ENCODE measurements around the gene C6orf132.
A peak's percentile ranks its signal among the peaks of the same experiment; 100 is the strongest.
"Not testable (repeated sequence)": the region's sequence is repeated elsewhere in the genome, so short reads cannot be mapped to it uniquely, and the experiment has no call there.

The C6orf132 gene

GRCh38 chr6:42152528-42153213 is 10.3 kb upstream of the C6orf132 start:
- not testable (repeated sequence) for H3K36me3 ChIP-seq (ENCODE audit: control insufficient read depth in 2 of 2, insufficient read depth in 1 of 2, low read length in 2 of 2)
- 0 out of 2 replicates have a peak, but pooled peaks have one; percentile 47 for TF ChIP-seq ZNF664 (tag by site-specific recombination; IDR thresholded peaks at IDR 0.05)
- TF ChIP-seq ZNF768 (tag by site-specific recombination; IDR thresholded peaks at IDR 0.05) = peak; percentile 87; the same call in 1 of the 2 replicates
- CTCF ChIA-PET = interaction anchor here (2.4 kb wide), 1 partner anchor 15 kb away, joined by 5 read pairs; no protein-coding TSS in a partner anchor

GRCh38 chr6:42152024-42152423 is 9.6 kb upstream of the C6orf132 start:
- H3K4me3 ChIP-seq (ENCODE audit: low read depth, low read length) = no peak overlapping the region
- POLR2A ChIA-PET = interaction anchor here (0.6 to 0.9 kb wide), 2 partner anchors 101 to 549 kb away, joined by 3 read pairs; no protein-coding TSS in a partner anchor
- no peak overlapping the region for H3K27ac ChIP-seq (ENCODE audit: extremely low read depth, low read depth, low read length)
- CTCF ChIA-PET = interaction anchor here (0.6 to 2.4 kb wide), 2 partner anchors 14 to 15 kb away, joined by 3 to 5 read pairs; no protein-coding TSS in a partner anchor
- H3K4me1 ChIP-seq (ENCODE audit: control insufficient read depth, insufficient read depth, low read length) = peaks cover 3% of the 10 kb centered on the region
- no peaks in the 10 kb centered on the region for H3K36me3 ChIP-seq (ENCODE audit: control insufficient read depth in 2 of 2, insufficient read depth in 1 of 2, low read length in 2 of 2)
- H3K9me3 ChIP-seq (ENCODE audit: control insufficient read depth, insufficient read depth, low read depth, low read length) = no peaks in the 10 kb centered on the region
- TF ChIP-seq ZNF621 (tag by site-specific recombination; IDR thresholded peaks at IDR 0.05) (no peak), CTCF (tag by site-specific recombination; IDR thresholded peaks at IDR 0.05) (no peak), HOXC10 (CRISPR knock-in tag; IDR thresholded peaks at IDR 0.05) (no peak), ZNF140 (tag by site-specific recombination; IDR thresholded peaks at IDR 0.05) (peak; percentile 41; the same call in 1 of the 2 replicates), ZNF549 (tag by site-specific recombination; IDR thresholded peaks at IDR 0.05) (no peak), ZEB2 (tag by site-specific recombination; IDR thresholded peaks at IDR 0.05) (no peak), ZNF654 (tag by site-specific recombination; IDR thresholded peaks at IDR 0.05; ENCODE audit: low read depth) (no peak), REST (tag by site-specific recombination; IDR thresholded peaks at IDR 0.05) (no peak)

More at GRCh38 chr6:42152528-42153213, 10.3 kb upstream of the C6orf132 start:
- H3K27ac ChIP-seq (ENCODE audit: extremely low read depth, low read depth, low read length); H3K4me3 ChIP-seq (ENCODE audit: low read depth, low read length); H3K4me1 ChIP-seq (ENCODE audit: control insufficient read depth, insufficient read depth, low read length); POLR2A ChIA-PET; H3K9me3 ChIP-seq (ENCODE audit: control insufficient read depth, insufficient read depth, low read depth, low read length): not testable (repeated sequence)

- H3K36me3 ChIP-seq (ENCODE audit: control insufficient read depth in 2 of 2, insufficient read depth in 1 of 2, low read length in 2 of 2) = no peaks in the 10 kb centered on the region
- ChIA-PET CTCF (interaction anchor here (2.4 kb wide), 1 partner anchor 17 kb away, joined by 5 read pairs; no protein-coding TSS in a partner anchor), POLR2A (no interaction called here)
- H3K9me3 ChIP-seq (ENCODE audit: control insufficient read depth, insufficient read depth, low read depth, low read length) = no peaks in the 10 kb centered on the region
- no peak overlapping the region for H3K4me3 ChIP-seq (ENCODE audit: low read depth, low read length)
- H3K27ac ChIP-seq (ENCODE audit: extremely low read depth, low read depth, low read length) = no peak overlapping the region
- H3K4me1 ChIP-seq (ENCODE audit: control insufficient read depth, insufficient read depth, low read length) = peaks cover 3% of the 10 kb centered on the region
- TF ChIP-seq PRDM6 (tag by site-specific recombination; IDR thresholded peaks at IDR 0.05) (no peak), ZNF132 (tag by site-specific recombination; IDR thresholded peaks at IDR 0.05; ENCODE audit: borderline replicate concordance) (no peak), ZNF302 (tag by site-specific recombination; IDR thresholded peaks at IDR 0.05; ENCODE audit: low read depth) (no peak), ZNF394 (tag by site-specific recombination; IDR thresholded peaks at IDR 0.05; ENCODE audit: borderline replicate concordance) (no peak), ZNF449 (tag by site-specific recombination; IDR thresholded peaks at IDR 0.05) (no peak), ZNF555 (tag by site-specific recombination; conservative IDR thresholded peaks at IDR 0.05) (no peak), ZBTB48 (tag by site-specific recombination; IDR thresholded peaks at IDR 0.05) (no peak), ZIC2 (tag by site-specific recombination; IDR thresholded peaks at IDR 0.05) (no peak), IKZF3 (tag by site-specific recombination; IDR thresholded peaks at IDR 0.05) (no peak), KLF17 (tag by site-specific recombination; IDR thresholded peaks at IDR 0.05) (no peak), KLF8 (tag by site-specific recombination; IDR thresholded peaks at IDR 0.05) (no peak)
Observed at GRCh38 chr6:42150254-42150653, 7.8 kb upstream of the C6orf132 start.
